K562 (cell line): ENCODE results near the gene ISL1. TPM values are rescaled to one million over a fixed set of nuclear protein-coding genes. Genes with fewer than 3 reads are reported as not detected.

Experiments used
- ATAC-seq: fragments of 200-7000 bp; cut with Tn5 transposase; 3 replicates; pipeline ENCODE4 v1.9.1; 2020; ENCODE audit warnings: moderate library complexity
- BruUV-seq: library from RNA; stranded (reverse); fragments of 400-500 nt; replicated peaks from 2 replicates; lab custom pipeline; 2021; lab: Mats Ljungman, UMichigan
- CTCF ChIA-PET: fragments of 300-600 bp; formaldehyde crosslinking; extraction: SDS; loops from one replicate; lab custom pipeline; 2021; ENCODE audit warnings: low intra/inter-chr PET ratio; lab: Yijun Ruan, JAX
- POLR2A ChIA-PET: fragments of 300-600, 350-650 bp; sonication (Branson Sonifier 250); formaldehyde crosslinking; extraction: SDS; loops from one replicate; lab custom pipeline; 2021; ENCODE audit warnings: antibody characterized with exemption, inconsistent platforms; lab: Yijun Ruan, JAX
- DNase-seq, 4 experiments: peaks; one replicate each; pipeline versions ENCODE4 v3.0.0 to v3.0.0-alpha.2; 2011 to 2018; ENCODE audit warnings: low spot score in 3 of 4, mixed read lengths in 3 of 4; ENCODE audit errors: extremely low read depth in 1 of 4
- FAIRE-seq: peaks from 2 replicates; lab custom pipeline; 2011; peaks lifted over from hg19 to GRCh38; lab: Jason Lieb, UNC
- H2AFZ ChIP-seq: 2 replicates; pipeline ENCODE4 v1.6.0; 2011; ENCODE audit warnings: low read depth, low read length, control low read depth, inconsistent platforms
- H3K27ac ChIP-seq: fragments of 200-600 bp; 3 replicates; pipeline ENCODE4 v1.8.0; 2011; ENCODE audit warnings: low read depth, mild to moderate bottlenecking, control low read depth, inconsistent platforms, low read length, moderate library complexity, mixed read lengths; ENCODE audit errors: extremely low read depth
- H3K27me3 ChIP-seq, 2 experiments: fragments of 300-600 bp in 1 of 2; 2 replicates in 1 of 2; 3 replicates in 1 of 2; pipeline versions ENCODE4 v1.6.0 to v1.8.0; 2011; ENCODE audit warnings: inconsistent platforms in 2 of 2, low read length in 2 of 2, mild to moderate bottlenecking in 1 of 2, mixed read lengths in 1 of 2, moderate library complexity in 1 of 2; ENCODE audit not compliant: control insufficient read depth in 2 of 2, insufficient read depth in 2 of 2
- H3K36me3 ChIP-seq: fragments of 300-600 bp; 3 replicates; pipeline ENCODE4 v1.8.0; 2011; ENCODE audit warnings: mild to moderate bottlenecking, low read length, inconsistent platforms; ENCODE audit not compliant: control insufficient read depth, insufficient read depth
- H3K4me1 ChIP-seq, 2 experiments: fragments of 200-600 bp in 1 of 2; replicated peaks in 1 of 2; 2 replicates in 1 of 2; 3 replicates in 1 of 2; pipeline versions ENCODE4 v1.5.1 to v1.8.0; 2011; ENCODE audit warnings: inconsistent platforms in 2 of 2, low read length in 2 of 2, mild to moderate bottlenecking in 1 of 2, mixed read lengths in 1 of 2, moderate library complexity in 1 of 2; ENCODE audit not compliant: control insufficient read depth in 2 of 2, insufficient read depth in 2 of 2
- H3K4me2 ChIP-seq: 2 replicates; pipeline ENCODE4 v1.6.1; 2011; ENCODE audit warnings: low read length, control low read depth, inconsistent platforms, mixed read lengths; ENCODE audit not compliant: insufficient read depth
- H3K4me3 ChIP-seq: fragments of 200-600 bp; sonication (generic), shearing (Covaris generic); 2 replicates; pipeline ENCODE4 v1.5.1; 2016; ENCODE audit warnings: control low read depth, inconsistent platforms
- H3K79me2 ChIP-seq: fragments of 200-600 bp; 3 replicates; pipeline ENCODE4 v1.8.0; 2011; ENCODE audit warnings: low read length, inconsistent platforms; ENCODE audit not compliant: control insufficient read depth, insufficient read depth
- H3K9ac ChIP-seq, 2 experiments: 2 replicates each; pipeline versions ENCODE4 v1.6.0 to v1.6.1; 2011; ENCODE audit warnings: low read depth in 2 of 2, low read length in 2 of 2, control low read depth in 1 of 2, inconsistent platforms in 1 of 2, mild to moderate bottlenecking in 1 of 2, mixed read lengths in 1 of 2; ENCODE audit not compliant: insufficient read depth in 1 of 2
- H3K9me1 ChIP-seq: one replicate; pipeline ENCODE4 v1.6.0; 2011; ENCODE audit warnings: inconsistent platforms, mild to moderate bottlenecking, low read length, moderate library complexity; ENCODE audit not compliant: control insufficient read depth, insufficient read depth
- H3K9me3 ChIP-seq: replicated peaks from 2 replicates; pipeline ENCODE4 v1.5.1; 2011; ENCODE audit warnings: low read depth, low read length, inconsistent platforms; ENCODE audit not compliant: control insufficient read depth, insufficient read depth
- H4K20me1 ChIP-seq: replicated peaks from 2 replicates; pipeline ENCODE4 v1.6.1; 2011; ENCODE audit warnings: low read length, inconsistent platforms, mixed read lengths; ENCODE audit not compliant: control insufficient read depth, insufficient read depth
- CBX1 ChIP-seq: sonication (generic); IDR thresholded peaks from 2 replicates; pipeline ENCODE4 v1.6.1; 2016; ENCODE audit warnings: antibody characterized with exemption, low read depth, mild to moderate bottlenecking
- GTF2F1 ChIP-seq: IDR thresholded peaks from 2 replicates; pipeline ENCODE4 v1.6.1; 2011; ENCODE audit warnings: low read depth, low read length, improper control_type of control experiment
- HDAC2 ChIP-seq: fragments of 450-650 bp; IDR thresholded peaks from 2 replicates; pipeline ENCODE4 v1.6.1; 2016; ENCODE audit warnings: mild to moderate bottlenecking
- KAT7 ChIP-seq: sonication (generic); formaldehyde crosslinking; IDR thresholded peaks from 2 replicates; pipeline ENCODE4 v1.8.0; 2022; ENCODE audit warnings: missing genetic modification reagents, mild to moderate bottlenecking, borderline replicate concordance
- MYBL2 ChIP-seq, 2 experiments: fragments of 450-650 bp in 1 of 2; sonication (generic) in 1 of 2; formaldehyde crosslinking in 1 of 2; IDR thresholded peaks; 2 replicates each; pipeline versions ENCODE4 v1.6.1 to v1.8.1; 2017 to 2022; ENCODE audit warnings: borderline replicate concordance in 1 of 2, inconsistent platforms in 1 of 2, low read depth in 1 of 2, mild to moderate bottlenecking in 1 of 2, missing genetic modification reagents in 1 of 2, moderate library complexity in 1 of 2
- RUNX1 ChIP-seq: sonication (generic); IDR thresholded peaks from 2 replicates; pipeline ENCODE4 v1.6.1; 2016; ENCODE audit warnings: antibody characterized with exemption, low read depth
- ZBTB7A ChIP-seq: IDR thresholded peaks from 2 replicates; pipeline ENCODE4 v1.6.1; 2011; ENCODE audit warnings: low read depth, mild to moderate bottlenecking, low read length, moderate library complexity, borderline replicate concordance; ENCODE audit not compliant: control insufficient read depth
- ZNF436 ChIP-seq: fragments of 250-450, 450-650 bp; sonication (Bioruptor Pico); formaldehyde crosslinking; IDR thresholded peaks from 2 replicates; pipeline ENCODE4 v1.7.0; 2020; ENCODE audit warnings: mild to moderate bottlenecking
- WGBS: fragments of 100-300 bp; shearing (Covaris generic); methylation state at CpG from one replicate; pipeline ENCODE4 v1.1.6; 2016; ENCODE audit warnings: low coverage, mixed read lengths; ENCODE audit not compliant: insufficient coverage; ENCODE audit errors: missing lambda C conversion rate; 5-methylcytosine and 5-hydroxymethylcytosine counted together
- in situ Hi-C: fragments of 300-500 bp; cut with MboI; formaldehyde crosslinking; loops from 4 replicates; pipeline ENCODE4 v1.15.0; 2018; ENCODE audit warnings: inconsistent platforms, mixed read lengths
- intact Hi-C: fragments of 100-400 bp; cut with micrococcal nuclease; formaldehyde crosslinking; loops from 2 replicates; pipeline ENCODE4 v1.14.2; 2022
- polyA plus RNA-seq, 8 experiments: library from polyadenylated mRNA; depleted of rRNA in 4 of 8; stranded (reverse) in 5 of 8; unstranded in 3 of 8; fragments of >200 nt; fragmentation: Nextera tagmentation in 2 of 8; fragmentation: Illumina TruSeq in 1 of 8; extraction: Ambion mirVana in 2 of 8; extraction: Trizol in 1 of 8; gene quantifications; 2 replicates each; pipeline versions ENCODE4 v1.2.1 to v1.2.3, GENCODE V29; 2011 to 2014; ENCODE audit warnings: inconsistent platforms in 1 of 8, missing spikeins in 1 of 8
- total RNA-seq, 7 experiments: library from RNA; depleted of rRNA in 6 of 7; stranded (reverse); fragments of >200 nt in 6 of 7; fragmentation: Illumina TruSeq in 2 of 7; extraction: Trizol in 2 of 7; gene quantifications; 2 replicates each; pipeline versions ENCODE4 v1.2.1 to v1.2.3, GENCODE V29; 2011 to 2021; ENCODE audit warnings: low replicate concordance in 1 of 7
- TF ChIP-seq, protein P1 (sequence below): sonication (generic); formaldehyde crosslinking; IDR thresholded peaks from 2 replicates; pipeline ENCODE4 v1.8.1; 2023; ENCODE audit warnings: mild to moderate bottlenecking, missing genetic modification reagents
- TF ChIP-seq, protein P2 (sequence below): fragments of 450-650 bp; IDR thresholded peaks from 2 replicates; pipeline ENCODE4 v1.6.1; 2014; ENCODE audit warnings: low read depth, mild to moderate bottlenecking, moderate library complexity, borderline replicate concordance
- TF ChIP-seq, protein P3 (sequence below): sonication (generic); IDR thresholded peaks from 2 replicates; pipeline ENCODE4 v1.6.1; 2016

ISL1 gene
- total and polyA plus RNA-seq, 9 of the 15 experiments (the other 6 are each of a cell fraction or from before 2014, with no cell fraction given): not detected

DNA sequence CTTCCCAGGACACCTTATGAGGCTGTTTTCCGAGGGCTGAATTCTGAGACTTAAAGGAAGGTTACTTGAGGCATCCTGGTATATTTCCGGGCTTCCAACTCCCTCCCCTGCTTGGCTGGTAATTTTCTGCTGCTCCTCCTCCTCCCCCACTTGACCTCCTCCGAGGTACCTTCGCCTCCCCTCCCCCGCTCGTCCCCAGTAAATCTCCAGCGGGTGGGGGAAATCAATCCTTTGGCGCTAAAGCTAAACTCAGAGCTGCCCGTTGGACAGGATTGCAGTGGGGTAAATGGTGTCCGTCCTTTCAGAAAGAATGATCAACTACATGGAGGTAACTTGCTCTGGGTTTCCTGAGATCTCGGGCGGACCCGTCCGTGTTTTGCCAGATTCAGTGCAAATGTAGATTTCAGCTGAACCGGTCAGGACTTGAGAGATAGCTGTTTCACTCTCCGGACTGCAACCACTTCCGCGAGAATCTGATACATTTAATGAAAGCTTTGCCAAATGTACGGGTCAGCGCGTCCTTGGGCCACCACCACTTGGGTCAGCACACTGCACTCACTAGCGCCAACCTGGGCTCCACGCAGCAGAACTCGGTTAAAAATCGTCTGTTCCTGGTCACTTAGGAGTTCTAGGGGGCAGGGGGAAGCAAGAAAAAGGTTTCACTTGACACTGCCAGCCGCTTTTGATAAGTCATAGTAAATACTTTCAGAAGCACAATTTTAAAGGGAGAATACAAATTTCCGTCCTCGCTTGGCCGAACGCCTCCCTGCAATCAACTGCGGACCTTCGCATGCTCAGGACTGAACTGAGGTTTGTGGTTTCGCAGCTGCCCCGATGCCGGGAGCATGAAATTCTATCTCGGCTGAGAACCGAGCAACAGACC, 4.6 kb upstream of the ISL1 start:
- WGBS: under 1% methylated on average over 33 of the region's 37 CpGs
- in situ Hi-C loops: loop anchor here (25.0 kb wide), 1 partner anchor 1284 kb away; no protein-coding TSS in a partner anchor

More for the DNA sequence above, 4.6 kb upstream of the ISL1 start:
- H3K9me1 ChIP-seq: no peaks in the 10 kb centered on the region
- FAIRE-seq (no peak), ATAC-seq (no peak), DNase-seq (no peak)
- no peak overlapping the region for H3K9ac ChIP-seq
- H3K4me3 ChIP-seq: no peak overlapping the region
- no peak overlapping the region for H3K27ac ChIP-seq
- intact Hi-C loops: no loop called here
- H3K79me2 ChIP-seq: no peaks in the 10 kb centered on the region
- no peaks in the 10 kb centered on the region for H3K36me3 ChIP-seq
- BruUV-seq: no TSS peak
- peaks cover 0 to 9% of the 10 kb centered on the region in 2 experiments; a peak in 1 of 5 replicates for H3K4me1 ChIP-seq
- H3K27me3 ChIP-seq: peaks cover 7 to 22% of the 10 kb centered on the region in 2 experiments; a peak in 3 of 5 replicates
- no peak overlapping the region for H3K4me2 ChIP-seq
- H3K9me3 ChIP-seq: no peaks in the 10 kb centered on the region
- ChIA-PET CTCF (interaction anchor here (0.6 kb wide), 1 partner anchor 209 kb away, joined by 4 read pairs; no protein-coding TSS in a partner anchor), POLR2A (no interaction called here)
- H2AFZ ChIP-seq: no peak overlapping the region
- no peaks in the 10 kb centered on the region for H4K20me1 ChIP-seq
- TF ChIP-seq ZBTB7A (no peak), RUNX1 (no peak), MYBL2 (IDR thresholded peaks at IDR 0.05; ENCODE audit: low read depth) (no peak), MYBL2 (CRISPR knock-in tag; IDR thresholded peaks at IDR 0.05; ENCODE audit: borderline replicate concordance) (no peak), KAT7 (CRISPR knock-in tag) (no peak), CBX1 (no peak), ZNF436 (CRISPR knock-in tag) (no peak), HDAC2 (no peak), GTF2F1 (no peak)
- TF ChIP-seq, protein P1, sequence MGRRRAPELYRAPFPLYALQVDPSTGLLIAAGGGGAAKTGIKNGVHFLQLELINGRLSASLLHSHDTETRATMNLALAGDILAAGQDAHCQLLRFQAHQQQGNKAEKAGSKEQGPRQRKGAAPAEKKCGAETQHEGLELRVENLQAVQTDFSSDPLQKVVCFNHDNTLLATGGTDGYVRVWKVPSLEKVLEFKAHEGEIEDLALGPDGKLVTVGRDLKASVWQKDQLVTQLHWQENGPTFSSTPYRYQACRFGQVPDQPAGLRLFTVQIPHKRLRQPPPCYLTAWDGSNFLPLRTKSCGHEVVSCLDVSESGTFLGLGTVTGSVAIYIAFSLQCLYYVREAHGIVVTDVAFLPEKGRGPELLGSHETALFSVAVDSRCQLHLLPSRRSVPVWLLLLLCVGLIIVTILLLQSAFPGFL: no peak
- TF ChIP-seq, protein P2, sequence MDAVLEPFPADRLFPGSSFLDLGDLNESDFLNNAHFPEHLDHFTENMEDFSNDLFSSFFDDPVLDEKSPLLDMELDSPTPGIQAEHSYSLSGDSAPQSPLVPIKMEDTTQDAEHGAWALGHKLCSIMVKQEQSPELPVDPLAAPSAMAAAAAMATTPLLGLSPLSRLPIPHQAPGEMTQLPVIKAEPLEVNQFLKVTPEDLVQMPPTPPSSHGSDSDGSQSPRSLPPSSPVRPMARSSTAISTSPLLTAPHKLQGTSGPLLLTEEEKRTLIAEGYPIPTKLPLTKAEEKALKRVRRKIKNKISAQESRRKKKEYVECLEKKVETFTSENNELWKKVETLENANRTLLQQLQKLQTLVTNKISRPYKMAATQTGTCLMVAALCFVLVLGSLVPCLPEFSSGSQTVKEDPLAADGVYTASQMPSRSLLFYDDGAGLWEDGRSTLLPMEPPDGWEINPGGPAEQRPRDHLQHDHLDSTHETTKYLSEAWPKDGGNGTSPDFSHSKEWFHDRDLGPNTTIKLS: no peak
- TF ChIP-seq, protein P3, sequence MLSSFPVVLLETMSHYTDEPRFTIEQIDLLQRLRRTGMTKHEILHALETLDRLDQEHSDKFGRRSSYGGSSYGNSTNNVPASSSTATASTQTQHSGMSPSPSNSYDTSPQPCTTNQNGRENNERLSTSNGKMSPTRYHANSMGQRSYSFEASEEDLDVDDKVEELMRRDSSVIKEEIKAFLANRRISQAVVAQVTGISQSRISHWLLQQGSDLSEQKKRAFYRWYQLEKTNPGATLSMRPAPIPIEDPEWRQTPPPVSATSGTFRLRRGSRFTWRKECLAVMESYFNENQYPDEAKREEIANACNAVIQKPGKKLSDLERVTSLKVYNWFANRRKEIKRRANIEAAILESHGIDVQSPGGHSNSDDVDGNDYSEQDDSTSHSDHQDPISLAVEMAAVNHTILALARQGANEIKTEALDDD: no peak
- TF ChIP-seq, all 486 proteins: peak for 0
